Mesothelial cell of epicardium (in vitro differentiated cells): Measurements from ENCODE around the gene CASP3. TPM values are rescaled to one million over a fixed set of nuclear protein-coding genes. Genes with fewer than 3 reads are reported as not detected.
"Not testable (repeated sequence)": the region's sequence is repeated elsewhere in the genome, so short reads cannot be mapped to it uniquely, and the experiment has no call there.

Experiments
- DNase-seq, 2 experiments: peaks; one replicate each; pipeline ENCODE4 v3.0.0; 2021; ENCODE audit warnings: low spot score in 2 of 2; ENCODE audit not compliant: unreplicated experiment in 2 of 2
- H3K27ac Mint-ChIP-seq: 2 replicates; pipeline ENCODE4 v1.8.0; 2021; ENCODE audit warnings: mixed read lengths
- H3K27me3 Mint-ChIP-seq: 2 replicates; pipeline ENCODE4 v1.8.0; 2021; ENCODE audit warnings: low read depth, mixed read lengths
- H3K36me3 Mint-ChIP-seq: 2 replicates; pipeline ENCODE4 v1.8.0; 2021; ENCODE audit warnings: mixed read lengths
- H3K4me1 Mint-ChIP-seq: 2 replicates; pipeline ENCODE4 v1.8.0; 2021; ENCODE audit warnings: mixed read lengths
- H3K4me3 Mint-ChIP-seq: 2 replicates; pipeline ENCODE4 v1.8.0; 2021; ENCODE audit warnings: mild to moderate bottlenecking, moderate library complexity, mixed read lengths
- H3K9me3 Mint-ChIP-seq: 2 replicates; pipeline ENCODE4 v1.8.0; 2021; ENCODE audit warnings: mixed read lengths
- CTCF ChIP-seq: fragments of 200-600 bp; sonication (generic); IDR thresholded peaks from one replicate; pipeline ENCODE4 v1.5.0; 2021; ENCODE audit warnings: antibody characterized with exemption; ENCODE audit not compliant: unreplicated experiment
- total RNA-seq: library from RNA; stranded (reverse); gene quantifications from 3 replicates; pipeline ENCODE4 v1.2.1, GENCODE V29; 2021

Gene CASP3
- total RNA-seq, 1 donor from 2014 or later: 21.0 TPM

- peaks cover under 1% of the 10 kb centered on the region for H3K4me1 Mint-ChIP-seq
Observed at GRCh38 chr4:184641022-184641421, 8.2 kb downstream of the CASP3 start.

GRCh38 chr4:184636897-184637296 lies 12.3 kb downstream of the CASP3 start:
- TF ChIP-seq CTCF: no peak
- Mint-ChIP-seq H3K4me3 (no peak overlapping the region), H3K36me3 (peaks cover 36% of the 10 kb centered on the region), H3K4me1 (no peaks in the 10 kb centered on the region), H3K27me3 (no peaks in the 10 kb centered on the region), H3K27ac (no peak overlapping the region), H3K9me3 (peaks cover 3% of the 10 kb centered on the region)
- DNase-seq: no peak

More at GRCh38 chr4:184641022-184641421, 8.2 kb downstream of the CASP3 start:
- TF ChIP-seq CTCF: no peak
- DNase-seq: no peak
- H3K36me3 Mint-ChIP-seq: peaks cover 27% of the 10 kb centered on the region
- H3K9me3 Mint-ChIP-seq: peaks cover 3% of the 10 kb centered on the region
- H3K27ac Mint-ChIP-seq: no peak overlapping the region
- no peaks in the 10 kb centered on the region for H3K27me3 Mint-ChIP-seq
- no peak overlapping the region for H3K4me3 Mint-ChIP-seq

GRCh38 chr4:184636144-184636543 lies 13.1 kb downstream of the CASP3 start:
- Mint-ChIP-seq H3K4me3 (no peak overlapping the region), H3K27me3 (no peaks in the 10 kb centered on the region), H3K9me3 (no peaks in the 10 kb centered on the region), H3K27ac (no peak overlapping the region), H3K36me3 (peaks cover 36% of the 10 kb centered on the region), H3K4me1 (no peaks in the 10 kb centered on the region)
- TF ChIP-seq CTCF: no peak
- DNase-seq: no peak

GRCh38 chr4:184635381-184635780 lies 13.9 kb downstream of the CASP3 start:
- Mint-ChIP-seq H3K4me3 (no peak overlapping the region), H3K9me3 (no peaks in the 10 kb centered on the region), H3K27me3 (no peaks in the 10 kb centered on the region), H3K27ac (no peak overlapping the region), H3K4me1 (no peaks in the 10 kb centered on the region), H3K36me3 (peaks cover 36% of the 10 kb centered on the region)
- no peak for DNase-seq
- TF ChIP-seq CTCF: no peak

GRCh38 chr4:184632842-184633241 lies 16.4 kb downstream of the CASP3 start:
- H3K27me3 Mint-ChIP-seq: no peaks in the 10 kb centered on the region
- H3K36me3 Mint-ChIP-seq: peaks cover 48% of the 10 kb centered on the region
- H3K9me3 Mint-ChIP-seq: no peaks in the 10 kb centered on the region
- no peak for DNase-seq
- no peak overlapping the region for H3K27ac Mint-ChIP-seq
- TF ChIP-seq CTCF: no peak
- H3K4me3 Mint-ChIP-seq: no peak overlapping the region
- no peaks in the 10 kb centered on the region for H3K4me1 Mint-ChIP-seq

GRCh38 chr4:184628103-184628502 lies 21.1 kb downstream of the CASP3 start:
- Mint-ChIP-seq H3K27me3 (no peaks in the 10 kb centered on the region), H3K4me1 (peaks cover 9% of the 10 kb centered on the region), H3K27ac (no peak overlapping the region), H3K4me3 (no peak overlapping the region), H3K9me3 (peaks cover 18% of the 10 kb centered on the region), H3K36me3 (peaks cover 40% of the 10 kb centered on the region)
- no peak for TF ChIP-seq CTCF
- no peak for DNase-seq

- not testable (repeated sequence) for DNase-seq, H3K4me1 Mint-ChIP-seq, H3K4me3 Mint-ChIP-seq, H3K27me3 Mint-ChIP-seq, H3K27ac Mint-ChIP-seq
- peaks cover 18% of the 10 kb centered on the region for H3K9me3 Mint-ChIP-seq
- H3K36me3 Mint-ChIP-seq: peaks cover 39% of the 10 kb centered on the region
Observed at GRCh38 chr4:184625783-184626596, 23.3 kb downstream of the CASP3 start.
